PC-3 (cell line): ENCODE data around the gene UBA3. TPM values are rescaled to one million over a fixed set of nuclear protein-coding genes. Genes with fewer than 3 reads are reported as not detected.

Source experiments
- ATAC-seq: fragments of 200-7000 bp; cut with Tn5 transposase; 2 replicates; pipeline ENCODE4 v1.9.1; 2020; ENCODE audit warnings: mild to moderate bottlenecking, moderate library complexity
- BruUV-seq: library from RNA; stranded (reverse); fragments of 400-500 nt; replicated peaks from 2 replicates; lab custom pipeline; 2021; lab: Mats Ljungman, UMichigan
- CTCF ChIA-PET: fragments of 300-600 bp; sonication (Branson Sonifier 250); formaldehyde crosslinking; loops from one replicate; lab custom pipeline; 2022; ENCODE audit warnings: antibody characterized with exemption; lab: Charles Lee
- POLR2A ChIA-PET: fragments of 300-600 bp; sonication (Branson Sonifier 250); formaldehyde crosslinking; loops from one replicate; lab custom pipeline; 2022; ENCODE audit warnings: antibody characterized with exemption; ENCODE audit not compliant: unreplicated experiment; lab: Charles Lee
- DNase-seq: peaks from one replicate; pipeline ENCODE4 v3.0.0-alpha.2; 2015
- H2AFZ ChIP-seq: fragments of 300-600 bp; sonication (generic); 2 replicates; pipeline ENCODE4 v1.6.0; 2016; ENCODE audit warnings: antibody characterized with exemption, low read length
- H3F3A ChIP-seq: fragments of 300-600 bp; sonication (generic); one replicate; pipeline ENCODE4 v1.6.0; 2017; ENCODE audit warnings: antibody characterized with exemption, low read length, control low read depth, mild to moderate bottlenecking; ENCODE audit not compliant: unreplicated experiment
- H3K27ac ChIP-seq: fragments of 300-600 bp; sonication (generic); 2 replicates; pipeline ENCODE4 v1.5.1; 2016; ENCODE audit warnings: mild to moderate bottlenecking, low read length
- H3K27me3 ChIP-seq: fragments of 300-600 bp; sonication (generic); 2 replicates; pipeline ENCODE4 v1.6.1; 2016; ENCODE audit warnings: low read length, mixed read lengths
- H3K36me3 ChIP-seq: fragments of 300-600 bp; sonication (generic); 2 replicates; pipeline ENCODE4 v1.6.1; 2016; ENCODE audit warnings: low read depth, mixed run types, low read length, mixed read lengths
- H3K4me1 ChIP-seq: fragments of 300-600 bp; sonication (generic); 2 replicates; pipeline ENCODE4 v1.5.1; 2016; ENCODE audit warnings: low read length; ENCODE audit not compliant: insufficient read depth
- H3K4me2 ChIP-seq: fragments of 300-600 bp; sonication (generic); 2 replicates; pipeline ENCODE4 v1.6.0; 2016; ENCODE audit warnings: low read length
- H3K4me3 ChIP-seq: fragments of 300-600 bp; sonication (generic); 2 replicates; pipeline ENCODE4 v1.5.1; 2016; ENCODE audit warnings: mild to moderate bottlenecking, low read length, mixed read lengths
- H3K79me2 ChIP-seq: fragments of 300-600 bp; sonication (generic); 2 replicates; pipeline ENCODE4 v1.6.1; 2017; ENCODE audit warnings: low read length, mixed read lengths
- H3K9ac ChIP-seq: fragments of 300-600 bp; sonication (generic); 2 replicates; pipeline ENCODE4 v1.6.0; 2016; ENCODE audit warnings: mild to moderate bottlenecking, low read length
- H3K9me2 ChIP-seq: fragments of 300-600 bp; sonication (generic); replicated peaks from 2 replicates; pipeline ENCODE4 v1.6.1; 2016; ENCODE audit warnings: mixed run types, low read length, mixed read lengths
- H3K9me3 ChIP-seq: fragments of 300-600 bp; sonication (generic); 2 replicates; pipeline ENCODE4 v1.6.1; 2016; ENCODE audit warnings: low read length, mixed read lengths
- H4K20me1 ChIP-seq: fragments of 300-600 bp; sonication (generic); 2 replicates; pipeline ENCODE4 v1.6.1; 2016; ENCODE audit warnings: low read length, mixed read lengths
- EZH2 ChIP-seq: fragments of 300-600 bp; sonication (generic); IDR thresholded peaks from one replicate; pipeline ENCODE4 v1.6.1; 2017; ENCODE audit warnings: antibody characterized with exemption, mild to moderate bottlenecking, low read length; ENCODE audit not compliant: unreplicated experiment
- EZH2phosphoT487 ChIP-seq: fragments of 300-600 bp; sonication (generic); IDR thresholded peaks from 2 replicates; pipeline ENCODE4 v1.6.1; 2018; ENCODE audit warnings: mild to moderate bottlenecking, antibody characterized with exemption, low read length, borderline replicate concordance
- intact Hi-C: fragments of 100-400 bp; cut with micrococcal nuclease; formaldehyde crosslinking; loops from 2 replicates; pipeline ENCODE4 v1.9.0; 2023
- total RNA-seq: library from RNA; depleted of rRNA; stranded (reverse); fragments of >200 nt; gene quantifications from 2 replicates; pipeline ENCODE4 v1.2.3, GENCODE V29; 2014
- TF ChIP-seq, protein P1 (sequence below): fragments of 300-600 bp; sonication (generic); conservative IDR thresholded peaks from 2 replicates; pipeline ENCODE4 v1.5.1; 2017; ENCODE audit warnings: antibody characterized with exemption, low read depth, mild to moderate bottlenecking, low read length

UBA3 gene
- total RNA-seq, 1 experiment from 2014 or later = 27.5 TPM

DNA sequence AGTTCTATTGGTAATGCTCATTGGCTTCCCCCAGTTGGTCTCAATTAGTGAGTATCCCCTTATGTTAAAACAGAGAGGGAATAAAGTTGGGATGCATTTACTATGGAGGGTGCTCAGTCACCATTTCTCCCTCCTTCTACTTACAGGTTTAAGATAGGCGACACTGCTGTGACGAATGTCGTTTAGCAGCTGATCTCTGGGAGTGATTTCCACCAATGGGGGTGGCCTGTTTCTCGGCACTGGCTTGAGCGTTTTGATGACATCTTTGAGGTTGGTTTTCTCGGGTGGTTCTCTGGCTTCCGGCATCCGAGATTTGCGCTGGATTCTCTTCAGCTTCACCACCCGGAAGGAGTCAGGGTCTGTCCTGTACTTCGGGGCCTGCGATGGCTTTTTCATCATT, 38.4 kb upstream of the UBA3 start:
- no peak overlapping the region for H3K27ac ChIP-seq
- intact Hi-C loops = no loop called here
- CTCF ChIA-PET = no interaction called here
- TF ChIP-seq EZH2 (no peak), EZH2phosphoT487 (no peak)
- TF ChIP-seq, protein P1, sequence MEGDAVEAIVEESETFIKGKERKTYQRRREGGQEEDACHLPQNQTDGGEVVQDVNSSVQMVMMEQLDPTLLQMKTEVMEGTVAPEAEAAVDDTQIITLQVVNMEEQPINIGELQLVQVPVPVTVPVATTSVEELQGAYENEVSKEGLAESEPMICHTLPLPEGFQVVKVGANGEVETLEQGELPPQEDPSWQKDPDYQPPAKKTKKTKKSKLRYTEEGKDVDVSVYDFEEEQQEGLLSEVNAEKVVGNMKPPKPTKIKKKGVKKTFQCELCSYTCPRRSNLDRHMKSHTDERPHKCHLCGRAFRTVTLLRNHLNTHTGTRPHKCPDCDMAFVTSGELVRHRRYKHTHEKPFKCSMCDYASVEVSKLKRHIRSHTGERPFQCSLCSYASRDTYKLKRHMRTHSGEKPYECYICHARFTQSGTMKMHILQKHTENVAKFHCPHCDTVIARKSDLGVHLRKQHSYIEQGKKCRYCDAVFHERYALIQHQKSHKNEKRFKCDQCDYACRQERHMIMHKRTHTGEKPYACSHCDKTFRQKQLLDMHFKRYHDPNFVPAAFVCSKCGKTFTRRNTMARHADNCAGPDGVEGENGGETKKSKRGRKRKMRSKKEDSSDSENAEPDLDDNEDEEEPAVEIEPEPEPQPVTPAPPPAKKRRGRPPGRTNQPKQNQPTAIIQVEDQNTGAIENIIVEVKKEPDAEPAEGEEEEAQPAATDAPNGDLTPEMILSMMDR = no peak
- H3F3A ChIP-seq = no peaks in the 10 kb centered on the region
- peaks cover 25% of the 10 kb centered on the region for H3K4me1 ChIP-seq
- DNase-seq (no peak), ATAC-seq (no peak)
- no peak overlapping the region for H3K9ac ChIP-seq
- H3K79me2 ChIP-seq = no peaks in the 10 kb centered on the region
- H3K27me3 ChIP-seq = no peaks in the 10 kb centered on the region
- POLR2A ChIA-PET = no interaction called here
- no peaks in the 10 kb centered on the region for H4K20me1 ChIP-seq
- H3K4me2 ChIP-seq = no peak overlapping the region
- BruUV-seq = no TSS peak
- no peaks in the 10 kb centered on the region for H3K9me3 ChIP-seq
- H3K9me2 ChIP-seq = no peaks in the 10 kb centered on the region
- H3K4me3 ChIP-seq = no peak overlapping the region
- no peak overlapping the region for H2AFZ ChIP-seq
- no peaks in the 10 kb centered on the region for H3K36me3 ChIP-seq

DNA sequence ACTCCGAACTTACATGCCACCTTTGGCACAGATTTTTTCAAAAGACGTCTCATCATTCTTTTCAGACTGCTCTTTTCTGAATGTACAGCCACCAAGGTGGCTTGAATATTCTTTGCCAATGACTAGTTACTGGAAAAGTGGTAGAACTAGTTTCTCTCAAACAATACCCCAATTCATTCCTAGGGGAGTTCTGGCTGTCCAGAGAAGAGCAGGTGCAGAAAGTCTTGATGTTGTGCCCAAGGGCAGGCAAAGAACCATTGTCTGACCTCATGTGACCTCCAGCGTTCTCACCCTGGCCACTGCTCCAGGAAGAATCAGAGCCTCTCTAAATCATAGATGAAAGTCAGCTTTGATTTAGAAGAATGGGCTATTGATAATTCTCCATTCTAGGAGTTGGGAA, 36.7 kb upstream of the UBA3 start:
- Histone ChIP-seq H3K9ac (no peak overlapping the region), H3K27ac (peak overlapping the region; percentile 72), H3K36me3 (no peaks in the 10 kb centered on the region), H4K20me1 (no peaks in the 10 kb centered on the region), H3K9me2 (no peaks in the 10 kb centered on the region), H3F3A (no peaks in the 10 kb centered on the region), H3K79me2 (no peaks in the 10 kb centered on the region), H3K9me3 (no peaks in the 10 kb centered on the region), H3K27me3 (no peaks in the 10 kb centered on the region), H3K4me1 (peaks cover 31% of the 10 kb centered on the region), H3K4me3 (no peak overlapping the region), H3K4me2 (peak overlapping the region; percentile 65), H2AFZ (no peak overlapping the region)
- BruUV-seq = no TSS peak
- peak; percentile 39 for ATAC-seq
- CTCF ChIA-PET = no interaction called here
- POLR2A ChIA-PET = no interaction called here
- no peak for TF ChIP-seq EZH2
- TF ChIP-seq, protein P1 = no peak
- TF ChIP-seq EZH2phosphoT487 = no peak
- peak; percentile 72 for DNase-seq
- intact Hi-C loops = no loop called here

DNA sequence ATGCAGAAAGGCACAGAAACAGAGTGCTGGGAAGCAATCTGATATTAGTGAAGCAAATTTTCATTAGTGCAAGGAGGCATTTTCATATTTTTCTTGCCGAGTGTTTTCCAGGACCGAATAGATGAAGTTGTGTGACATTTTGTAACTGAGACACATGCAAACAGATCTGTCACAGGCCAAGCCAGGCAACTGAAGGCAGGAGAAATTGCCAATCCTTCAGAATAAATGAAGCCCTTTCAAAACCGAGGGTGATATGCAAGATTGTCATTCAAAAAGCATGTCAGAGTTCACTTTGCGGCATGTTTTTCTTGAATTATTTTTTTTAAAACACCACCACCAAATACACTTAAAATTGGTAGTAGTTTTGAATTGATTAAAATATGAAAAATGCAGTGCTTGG, 36.0 kb upstream of the UBA3 start:
- Histone ChIP-seq H3K4me1 (peaks cover 33% of the 10 kb centered on the region), H4K20me1 (no peaks in the 10 kb centered on the region), H3K36me3 (no peaks in the 10 kb centered on the region), H3K4me3 (no peak overlapping the region), H2AFZ (no peak overlapping the region), H3K79me2 (no peaks in the 10 kb centered on the region), H3K4me2 (peak overlapping the region; percentile 65), H3K27ac (peak overlapping the region; percentile 72), H3K9me2 (no peaks in the 10 kb centered on the region), H3F3A (no peaks in the 10 kb centered on the region), H3K9me3 (no peaks in the 10 kb centered on the region), H3K9ac (no peak overlapping the region), H3K27me3 (no peaks in the 10 kb centered on the region)
- ATAC-seq = no peak
- POLR2A ChIA-PET = no interaction called here
- intact Hi-C loops = no loop called here
- no peak for DNase-seq
- no TSS peak for BruUV-seq
- TF ChIP-seq EZH2 (no peak), EZH2phosphoT487 (no peak)
- TF ChIP-seq, protein P1 = no peak
- CTCF ChIA-PET = no interaction called here
